Measurements from ENCODE around the gene ARMH4.

ARMH4 gene

GRCh38 chr14:57987596-57988300, 164.3 kb downstream of the ARMH4 start:
- DNase-seq: no peak
- in situ Hi-C loops (cut with HindIII; ENCODE audit: low pct_ligation_motif_present, low pct_unique_long_range_greater_than_20kb, low sequenced_read_pairs): no loop called here

- no peak for DNase-seq
- in situ Hi-C loops (cut with HindIII; ENCODE audit: low pct_ligation_motif_present, low pct_unique_long_range_greater_than_20kb, low sequenced_read_pairs): no loop called here
Observed at GRCh38 chr14:57987051-57987450, 165.0 kb downstream of the ARMH4 start.

GRCh38 chr14:57982804-57983634, 169.0 kb downstream of the ARMH4 start:
- no peak for DNase-seq

GRCh38 chr14:57981817-57982560, 170.0 kb downstream of the ARMH4 start:
- DNase-seq: no peak
- in situ Hi-C loops (cut with HindIII; ENCODE audit: low pct_ligation_motif_present, low pct_unique_long_range_greater_than_20kb, low sequenced_read_pairs): no loop called here

More at GRCh38 chr14:57982804-57983634, 169.0 kb downstream of the ARMH4 start:
- in situ Hi-C loops (cut with HindIII; ENCODE audit: low pct_ligation_motif_present, low pct_unique_long_range_greater_than_20kb, low sequenced_read_pairs): no loop called here

DNA sequence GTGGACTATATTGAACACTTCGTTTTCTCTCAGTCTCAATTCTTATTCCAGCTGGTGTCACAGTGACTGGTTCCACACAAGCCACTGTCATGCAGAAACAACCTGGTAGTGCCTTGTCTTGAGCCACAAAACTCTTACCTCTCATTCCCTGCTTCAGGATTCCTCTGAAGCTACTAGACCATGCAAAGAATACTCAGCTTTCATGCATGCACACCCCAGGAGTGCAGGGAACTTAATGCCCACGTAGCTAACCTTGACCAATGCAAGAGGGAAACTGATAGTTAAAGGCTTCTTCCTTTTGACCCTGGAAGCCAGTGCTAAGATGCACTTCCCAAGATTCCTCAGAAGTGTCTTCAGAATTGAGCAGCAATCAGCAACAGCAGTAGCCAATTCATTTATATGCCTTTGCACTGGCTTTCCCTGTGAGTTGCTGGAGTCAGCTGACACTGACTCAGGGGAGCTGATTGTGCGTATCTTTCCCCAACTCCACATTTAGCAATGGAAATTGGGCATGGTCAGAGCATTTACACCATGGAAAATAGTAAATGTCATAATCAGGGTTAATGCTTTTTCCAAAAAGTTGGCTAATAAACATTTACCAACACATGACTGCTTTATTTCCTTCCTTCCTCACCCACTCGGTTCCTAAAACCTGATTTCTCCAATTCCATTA, 172.5 kb downstream of the ARMH4 start:
- DNase-seq: peak; percentile 7
- in situ Hi-C loops (cut with HindIII; ENCODE audit: low pct_ligation_motif_present, low pct_unique_long_range_greater_than_20kb, low sequenced_read_pairs): no loop called here

DNA sequence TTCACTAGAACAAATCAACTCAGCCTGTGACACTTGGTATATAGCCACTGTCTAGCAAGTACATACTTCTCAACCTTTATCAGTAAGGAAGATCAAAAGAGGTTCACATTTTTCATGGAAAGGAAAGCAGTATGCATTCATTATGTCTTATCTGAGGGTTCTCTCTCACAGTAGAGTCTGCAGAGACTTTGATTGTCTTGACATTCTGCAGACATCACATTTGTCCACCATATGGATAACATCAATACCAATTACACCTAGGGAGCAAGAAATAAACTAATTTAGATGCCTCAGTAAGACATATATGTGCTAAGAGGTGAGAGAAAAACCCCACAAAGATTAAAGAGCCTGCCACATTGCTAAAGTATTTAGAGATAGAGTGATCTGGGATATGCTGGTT, 175.3 kb downstream of the ARMH4 start:
- DNase-seq: no peak
- in situ Hi-C loops (cut with HindIII; ENCODE audit: low pct_ligation_motif_present, low pct_unique_long_range_greater_than_20kb, low sequenced_read_pairs): no loop called here

DNA sequence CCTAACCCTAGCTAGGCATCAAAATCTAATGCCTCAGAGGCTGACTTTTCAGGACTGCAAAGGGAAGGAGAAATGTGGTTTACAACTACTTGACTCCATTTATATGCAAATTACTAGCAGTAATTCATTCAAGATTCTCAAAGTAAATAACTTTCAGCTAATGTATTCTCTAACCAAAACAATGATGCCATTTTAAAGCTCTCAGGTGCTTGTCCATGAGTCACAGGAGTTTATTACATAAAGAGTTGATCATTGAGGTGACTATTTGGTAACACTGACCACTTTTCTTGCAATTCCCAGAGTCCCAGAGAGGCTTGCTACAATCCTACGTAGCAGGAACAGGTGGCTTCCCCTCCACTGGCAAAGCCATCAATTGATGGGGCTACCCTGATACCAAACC, 177.1 kb downstream of the ARMH4 start:
- in situ Hi-C loops (cut with HindIII; ENCODE audit: low pct_ligation_motif_present, low pct_unique_long_range_greater_than_20kb, low sequenced_read_pairs): no loop called here
- no peak for DNase-seq

- in situ Hi-C loops (cut with HindIII; ENCODE audit: low pct_ligation_motif_present, low pct_unique_long_range_greater_than_20kb, low sequenced_read_pairs): no loop called here
- no peak for DNase-seq
Observed at GRCh38 chr14:57970594-57970993, 181.4 kb downstream of the ARMH4 start.

- in situ Hi-C loops (cut with HindIII; ENCODE audit: low pct_ligation_motif_present, low pct_unique_long_range_greater_than_20kb, low sequenced_read_pairs): no loop called here
- DNase-seq: no peak
Observed at GRCh38 chr14:57970175-57970574, 181.8 kb downstream of the ARMH4 start.

GRCh38 chr14:57963071-57963470, 188.9 kb downstream of the ARMH4 start:
- DNase-seq: no peak
- in situ Hi-C loops (cut with HindIII; ENCODE audit: low pct_ligation_motif_present, low pct_unique_long_range_greater_than_20kb, low sequenced_read_pairs): no loop called here

DNA sequence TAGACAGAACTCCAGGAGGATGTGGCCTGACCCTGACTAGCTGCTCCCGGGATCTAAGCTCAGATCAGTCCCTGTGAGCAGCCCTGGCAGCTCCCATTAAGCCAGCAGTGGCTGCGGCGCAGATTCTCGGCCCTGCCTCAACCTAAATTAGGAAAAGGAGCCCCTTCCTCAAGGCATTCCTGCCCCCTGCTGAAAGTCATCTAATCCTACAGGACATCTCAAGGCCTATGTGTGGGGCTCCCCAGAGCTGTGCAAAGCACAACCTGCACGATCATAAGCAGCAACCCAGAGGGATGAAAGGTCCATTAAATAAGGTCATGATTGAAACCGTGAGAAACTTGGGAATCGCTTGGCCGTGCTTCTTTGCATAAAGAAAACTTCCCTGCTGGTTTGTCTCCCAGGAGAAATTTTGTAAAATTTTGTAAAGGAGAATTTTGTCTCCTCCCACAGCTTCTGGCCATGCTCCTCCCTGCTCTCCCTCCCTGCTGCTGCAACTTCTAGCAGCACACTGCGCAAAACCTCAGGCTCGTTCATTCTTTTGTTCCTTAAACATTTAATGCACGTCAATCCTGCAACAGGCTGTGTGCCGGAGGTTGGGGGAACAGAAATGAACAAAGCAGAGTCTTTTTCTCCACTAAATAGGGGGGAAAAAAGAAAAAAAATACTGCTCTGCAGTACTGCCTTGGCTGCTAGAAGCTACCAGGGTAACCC, 189.5 kb downstream of the ARMH4 start:
- peak; percentile 79 for DNase-seq

GRCh38 chr14:57961786-57962060, 190.3 kb downstream of the ARMH4 start:
- in situ Hi-C loops (cut with HindIII; ENCODE audit: low pct_ligation_motif_present, low pct_unique_long_range_greater_than_20kb, low sequenced_read_pairs): no loop called here
- no peak for DNase-seq

More for the DNA sequence above, 189.5 kb downstream of the ARMH4 start:
- in situ Hi-C loops (cut with HindIII; ENCODE audit: low pct_ligation_motif_present, low pct_unique_long_range_greater_than_20kb, low sequenced_read_pairs): no loop called here

DNA sequence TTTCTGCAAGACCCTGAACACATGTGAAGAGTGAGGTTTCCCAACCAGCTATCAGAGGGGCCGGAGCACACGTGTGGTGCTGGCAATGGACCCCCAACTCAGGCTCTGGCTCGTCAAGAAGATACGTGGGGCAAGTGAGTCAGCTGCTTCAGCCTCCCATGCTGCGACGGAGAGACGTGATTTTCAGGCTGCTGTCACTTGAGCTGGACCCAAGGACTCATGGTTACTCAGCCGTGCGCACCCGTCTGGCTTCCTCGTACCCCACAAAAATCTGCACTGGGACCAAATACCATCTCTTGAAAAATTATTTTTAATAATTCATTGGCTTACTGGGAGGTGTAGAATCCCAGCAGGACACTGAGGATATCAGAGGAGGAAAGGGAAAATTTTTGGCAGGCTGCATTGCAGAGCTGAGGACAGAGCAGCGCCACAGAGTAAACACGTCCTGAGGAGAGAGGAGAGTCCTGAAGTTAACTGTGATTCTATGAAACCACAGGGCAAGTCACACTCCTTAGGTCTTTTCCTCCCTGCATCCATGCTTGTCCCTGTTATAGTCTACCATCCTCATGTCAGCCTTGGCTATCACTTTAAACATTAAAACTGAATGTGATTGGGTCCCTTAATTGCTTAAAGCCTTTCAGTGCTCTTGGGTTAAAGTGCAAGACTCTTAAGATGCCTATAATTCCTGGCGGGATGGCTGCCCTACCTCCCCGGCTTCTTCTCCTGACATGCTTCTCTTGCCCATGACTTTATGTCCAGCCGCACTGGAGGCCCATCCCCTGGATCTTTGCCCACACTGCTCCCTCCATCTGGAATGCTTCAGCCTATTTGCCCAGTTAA, 190.8 kb downstream of the ARMH4 start:
- in situ Hi-C loops (cut with HindIII; ENCODE audit: low pct_ligation_motif_present, low pct_unique_long_range_greater_than_20kb, low sequenced_read_pairs): no loop called here
- no peak for DNase-seq

DNA sequence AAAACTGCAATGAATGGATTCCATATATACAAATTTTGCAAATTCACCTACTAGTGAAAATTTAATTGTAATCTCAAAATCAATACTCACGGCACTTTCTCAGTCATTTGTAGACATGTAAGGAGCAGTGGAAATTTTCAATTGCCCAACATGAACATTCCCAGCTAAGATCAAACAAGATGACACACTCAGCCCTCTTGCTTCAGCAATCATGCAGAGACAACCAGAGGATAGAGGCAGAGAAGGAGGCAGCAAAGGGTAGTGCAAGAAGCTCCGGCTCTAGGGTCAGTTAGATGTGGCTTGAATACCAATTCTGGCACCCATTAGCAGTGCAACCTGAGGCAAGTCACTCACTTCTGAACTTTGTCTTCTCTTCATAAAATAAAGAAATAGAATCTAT, 194.6 kb downstream of the ARMH4 start:
- in situ Hi-C loops (cut with HindIII; ENCODE audit: low pct_ligation_motif_present, low pct_unique_long_range_greater_than_20kb, low sequenced_read_pairs): no loop called here
- peak; percentile 66 for DNase-seq
